WERI-Rb-1 (cell line): ENCODE results near the gene RLN3.

Experiments
- DNase-seq: peaks from one replicate; pipeline ENCODE4 v3.0.0-alpha.2; 2020
- H3K27ac ChIP-seq: fragments of 250-450 bp; sonication (Bioruptor Pico); 2 replicates; pipeline ENCODE4 v1.5.1; 2020; ENCODE audit warnings: mild to moderate bottlenecking, moderate library complexity
- H3K27me3 ChIP-seq: fragments of 250-450 bp; sonication (Bioruptor Pico); 2 replicates; pipeline ENCODE4 v1.5.1; 2021; ENCODE audit warnings: mild to moderate bottlenecking, low read depth, moderate library complexity; ENCODE audit not compliant: insufficient read depth, severe bottlenecking
- H3K36me3 ChIP-seq: fragments of 250-450 bp; sonication (Bioruptor Pico); 2 replicates; pipeline ENCODE4 v1.5.1; 2020; ENCODE audit warnings: mild to moderate bottlenecking, moderate library complexity
- H3K4me3 ChIP-seq: 2 replicates; pipeline ENCODE4 v1.5.1; 2011; ENCODE audit warnings: low read depth, mild to moderate bottlenecking, control low read depth, low read length
- H3K9me3 ChIP-seq: fragments of 250-450 bp; sonication (Bioruptor Pico); 2 replicates; pipeline ENCODE4 v1.5.1; 2021; ENCODE audit warnings: mild to moderate bottlenecking, moderate library complexity; ENCODE audit not compliant: severe bottlenecking
- TF ChIP-seq, protein P1 (sequence below): IDR thresholded peaks from 2 replicates; pipeline ENCODE4 v1.5.1; 2011; ENCODE audit warnings: low read depth, mild to moderate bottlenecking, control low read depth, inconsistent platforms, low read length

RLN3 gene

GRCh38 chr19:13990085-13990484 lies 37.9 kb upstream of the RLN3 start:
- no peak for DNase-seq
- H3K36me3 ChIP-seq = peaks cover 22% of the 10 kb centered on the region
- TF ChIP-seq, protein P1, sequence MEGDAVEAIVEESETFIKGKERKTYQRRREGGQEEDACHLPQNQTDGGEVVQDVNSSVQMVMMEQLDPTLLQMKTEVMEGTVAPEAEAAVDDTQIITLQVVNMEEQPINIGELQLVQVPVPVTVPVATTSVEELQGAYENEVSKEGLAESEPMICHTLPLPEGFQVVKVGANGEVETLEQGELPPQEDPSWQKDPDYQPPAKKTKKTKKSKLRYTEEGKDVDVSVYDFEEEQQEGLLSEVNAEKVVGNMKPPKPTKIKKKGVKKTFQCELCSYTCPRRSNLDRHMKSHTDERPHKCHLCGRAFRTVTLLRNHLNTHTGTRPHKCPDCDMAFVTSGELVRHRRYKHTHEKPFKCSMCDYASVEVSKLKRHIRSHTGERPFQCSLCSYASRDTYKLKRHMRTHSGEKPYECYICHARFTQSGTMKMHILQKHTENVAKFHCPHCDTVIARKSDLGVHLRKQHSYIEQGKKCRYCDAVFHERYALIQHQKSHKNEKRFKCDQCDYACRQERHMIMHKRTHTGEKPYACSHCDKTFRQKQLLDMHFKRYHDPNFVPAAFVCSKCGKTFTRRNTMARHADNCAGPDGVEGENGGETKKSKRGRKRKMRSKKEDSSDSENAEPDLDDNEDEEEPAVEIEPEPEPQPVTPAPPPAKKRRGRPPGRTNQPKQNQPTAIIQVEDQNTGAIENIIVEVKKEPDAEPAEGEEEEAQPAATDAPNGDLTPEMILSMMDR = no peak
- no peak overlapping the region for H3K4me3 ChIP-seq
- no peaks in the 10 kb centered on the region for H3K9me3 ChIP-seq
- H3K27me3 ChIP-seq = no peaks in the 10 kb centered on the region
- H3K27ac ChIP-seq = no peak overlapping the region

GRCh38 chr19:13992025-13992424 lies 35.9 kb upstream of the RLN3 start:
- H3K9me3 ChIP-seq = no peaks in the 10 kb centered on the region
- H3K36me3 ChIP-seq = peaks cover 22% of the 10 kb centered on the region
- H3K27me3 ChIP-seq = no peaks in the 10 kb centered on the region
- H3K27ac ChIP-seq = no peak overlapping the region
- no peak overlapping the region for H3K4me3 ChIP-seq
- DNase-seq = no peak
- TF ChIP-seq, protein P1 = no peak

- H3K9me3 ChIP-seq = peaks cover 5% of the 10 kb centered on the region
- no peak overlapping the region for H3K4me3 ChIP-seq
- peaks cover 35% of the 10 kb centered on the region for H3K36me3 ChIP-seq
- no peak overlapping the region for H3K27ac ChIP-seq
- DNase-seq = no peak
- H3K27me3 ChIP-seq = no peaks in the 10 kb centered on the region
- TF ChIP-seq, protein P1 = no peak
These were observed 34.2 kb upstream of the RLN3 start for GRCh38 chr19:13993590-13994300.

DNA sequence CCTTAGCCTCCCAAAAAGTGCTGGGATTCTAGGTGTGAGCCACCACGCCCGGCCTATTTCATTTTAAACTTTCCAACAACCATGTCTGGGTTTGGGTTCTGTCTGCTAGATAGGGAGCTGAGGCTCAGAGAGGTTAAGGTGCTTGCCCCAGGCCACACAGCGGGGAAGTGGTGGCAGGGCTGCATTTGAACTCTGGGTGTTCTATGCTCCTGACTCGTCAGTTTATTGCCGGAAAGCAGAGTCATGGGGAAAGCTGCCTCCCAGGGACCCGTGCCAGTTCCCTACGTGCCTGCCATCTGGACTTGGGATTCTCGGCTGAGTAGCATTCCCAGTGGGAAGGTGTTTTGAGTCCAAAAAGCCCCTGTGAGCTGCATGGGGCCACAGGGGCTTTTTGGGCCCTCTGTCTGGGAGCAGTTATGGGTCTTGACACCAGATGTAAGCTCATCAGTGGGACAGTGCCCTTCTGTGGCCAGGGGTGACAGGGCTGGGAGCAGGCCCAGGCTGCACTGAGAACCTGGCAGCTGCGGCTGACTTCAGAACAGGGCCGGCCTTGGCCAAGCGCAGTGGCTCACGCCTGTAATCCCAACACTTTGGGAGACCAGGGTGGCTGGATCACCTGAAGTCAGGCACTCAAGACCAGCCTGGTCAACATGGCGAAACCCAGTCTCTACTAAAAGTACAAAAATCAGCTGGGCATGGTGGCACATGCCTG lies 32.8 kb upstream of the RLN3 start:
- Histone ChIP-seq H3K36me3 (peaks cover 45% of the 10 kb centered on the region), H3K9me3 (peaks cover 16% of the 10 kb centered on the region), H3K27me3 (no peaks in the 10 kb centered on the region), H3K27ac (no peak overlapping the region), H3K4me3 (no peak overlapping the region)
- TF ChIP-seq, protein P1 = no peak
- DNase-seq = no peak

GRCh38 chr19:13995878-13996765 lies 31.8 kb upstream of the RLN3 start:
- Histone ChIP-seq H3K36me3 (peaks cover 47% of the 10 kb centered on the region), H3K4me3 (no peak overlapping the region)
- no peak for DNase-seq

More at GRCh38 chr19:13995878-13996765, 31.8 kb upstream of the RLN3 start:
- Histone ChIP-seq H3K27me3 (no peaks in the 10 kb centered on the region), H3K9me3 (peaks cover 16% of the 10 kb centered on the region), H3K27ac (no peak overlapping the region)
- TF ChIP-seq, protein P1 = no peak
